Parathyroid adenoma (tissue), 2 donors: Measurements from ENCODE around the gene KIDINS220.

Experiments
- H2AFZ ChIP-seq: fragments of 300-600 bp; sonication (generic); one replicate; pipeline ENCODE4 v1.7.0; 2017; ENCODE audit warnings: antibody characterized with exemption, mild to moderate bottlenecking
- H3K27ac ChIP-seq: fragments of 300-600 bp; sonication (generic); one replicate; pipeline ENCODE4 v1.7.0; 2017
- H3K27me3 ChIP-seq: fragments of 300-600 bp; sonication (generic); one replicate; pipeline ENCODE4 v1.7.0; 2017; ENCODE audit warnings: low read length; ENCODE audit not compliant: control insufficient read depth, insufficient read depth
- H3K36me3 ChIP-seq: fragments of 300-600 bp; sonication (generic); one replicate; pipeline ENCODE4 v1.7.0; 2017; ENCODE audit warnings: low read length; ENCODE audit not compliant: control insufficient read depth, insufficient read depth
- H3K4me1 ChIP-seq: fragments of 300-600 bp; sonication (generic); one replicate; pipeline ENCODE4 v1.7.0; 2017; ENCODE audit warnings: control low read depth
- H3K4me2 ChIP-seq: fragments of 300-600 bp; sonication (generic); one replicate; pipeline ENCODE4 v1.7.0; 2017; ENCODE audit warnings: low read length
- H3K4me3 ChIP-seq: fragments of 300-600 bp; sonication (generic); one replicate; pipeline ENCODE4 v1.7.0; 2017; ENCODE audit warnings: low read depth, low read length
- H3K79me2 ChIP-seq: fragments of 300-600 bp; sonication (generic); one replicate; pipeline ENCODE4 v1.7.0; 2017; ENCODE audit warnings: control low read depth
- H3K9ac ChIP-seq: fragments of 300-600 bp; sonication (generic); one replicate; pipeline ENCODE4 v1.7.0; 2017; ENCODE audit warnings: mild to moderate bottlenecking
- H3K9me3 ChIP-seq: fragments of 300-600 bp; sonication (generic); one replicate; pipeline ENCODE4 v1.7.0; 2017; ENCODE audit warnings: low read length; ENCODE audit not compliant: control insufficient read depth
- TF ChIP-seq, protein P1 (sequence below): fragments of 300-600 bp; sonication (generic); IDR thresholded peaks from one replicate; pipeline ENCODE4 v1.7.0; 2017; ENCODE audit warnings: antibody characterized with exemption, mild to moderate bottlenecking
- donor health status: primary hyperparathyroidism.

Gene KIDINS220

DNA sequence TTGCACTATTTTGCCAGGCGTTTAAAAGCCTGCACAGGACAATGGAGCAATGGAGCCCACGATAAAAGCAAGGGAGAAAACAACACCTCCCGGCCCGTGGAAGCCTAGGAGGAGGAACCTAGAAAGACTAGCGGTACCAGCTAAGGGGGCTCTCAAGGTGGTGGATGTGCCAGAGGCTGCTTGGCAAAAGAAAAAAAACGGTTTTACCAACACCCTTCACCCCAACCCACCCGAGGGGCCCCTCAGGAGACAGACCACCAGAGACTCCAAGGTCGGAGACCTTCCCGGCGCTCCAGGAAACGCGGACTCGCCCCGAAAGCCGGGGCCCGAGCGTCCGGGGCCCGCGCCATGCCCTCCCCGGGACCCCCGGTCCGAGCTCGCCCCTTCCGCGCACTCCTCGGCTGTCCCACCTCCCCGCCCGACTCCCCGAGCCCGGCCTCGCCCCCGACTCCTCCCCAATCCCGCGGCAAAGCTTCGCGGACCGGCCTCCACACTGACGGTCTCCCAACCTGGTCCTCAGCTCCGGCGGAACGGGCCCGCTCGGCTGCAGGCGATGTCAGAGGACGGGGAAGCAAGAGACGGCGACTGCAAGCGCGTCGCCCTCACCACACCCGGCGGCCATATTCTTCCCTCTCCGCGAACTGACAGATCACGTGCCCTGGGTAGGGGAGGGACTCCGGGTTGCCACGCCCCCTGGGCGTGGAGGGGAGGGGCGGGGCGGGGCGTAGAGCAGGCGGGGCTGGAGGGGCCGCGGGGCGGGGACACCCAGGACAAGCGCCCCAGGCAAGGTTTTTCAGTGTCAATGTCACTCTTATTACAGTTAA, at the start of gene KIDINS220:
KIDINS220 (minus strand) TSS at position 643 of the 824 bp plus-strand sequence. CDS start 10,520 bp downstream, outside the sequence.
- H3K27ac ChIP-seq, result peak within 1 kb of the TSS; percentile 70
- peaks cover 7% of the 10 kb centered on the region for H3K4me1 ChIP-seq

DNA sequence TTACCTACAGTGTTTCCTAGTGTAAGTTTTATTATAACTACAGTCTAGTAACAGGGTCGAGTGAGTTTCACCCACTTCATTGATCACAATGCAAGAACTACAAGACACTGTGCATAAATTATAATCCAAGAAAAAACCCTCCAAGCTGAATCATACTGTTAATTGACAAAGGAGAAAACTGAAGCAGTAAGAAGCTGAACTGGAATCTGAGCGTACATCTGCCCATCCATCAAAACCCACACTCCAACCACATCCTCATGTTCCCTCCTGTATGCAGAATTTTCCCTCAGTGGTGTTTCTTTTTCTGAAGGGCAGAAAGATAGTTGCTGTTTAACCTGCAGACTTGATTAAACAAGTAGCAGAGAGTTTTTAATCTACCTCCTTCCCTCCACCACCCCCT, 49.5 kb upstream of the KIDINS220 start:
- TF ChIP-seq, protein P1, sequence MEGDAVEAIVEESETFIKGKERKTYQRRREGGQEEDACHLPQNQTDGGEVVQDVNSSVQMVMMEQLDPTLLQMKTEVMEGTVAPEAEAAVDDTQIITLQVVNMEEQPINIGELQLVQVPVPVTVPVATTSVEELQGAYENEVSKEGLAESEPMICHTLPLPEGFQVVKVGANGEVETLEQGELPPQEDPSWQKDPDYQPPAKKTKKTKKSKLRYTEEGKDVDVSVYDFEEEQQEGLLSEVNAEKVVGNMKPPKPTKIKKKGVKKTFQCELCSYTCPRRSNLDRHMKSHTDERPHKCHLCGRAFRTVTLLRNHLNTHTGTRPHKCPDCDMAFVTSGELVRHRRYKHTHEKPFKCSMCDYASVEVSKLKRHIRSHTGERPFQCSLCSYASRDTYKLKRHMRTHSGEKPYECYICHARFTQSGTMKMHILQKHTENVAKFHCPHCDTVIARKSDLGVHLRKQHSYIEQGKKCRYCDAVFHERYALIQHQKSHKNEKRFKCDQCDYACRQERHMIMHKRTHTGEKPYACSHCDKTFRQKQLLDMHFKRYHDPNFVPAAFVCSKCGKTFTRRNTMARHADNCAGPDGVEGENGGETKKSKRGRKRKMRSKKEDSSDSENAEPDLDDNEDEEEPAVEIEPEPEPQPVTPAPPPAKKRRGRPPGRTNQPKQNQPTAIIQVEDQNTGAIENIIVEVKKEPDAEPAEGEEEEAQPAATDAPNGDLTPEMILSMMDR, result no peak
- H2AFZ ChIP-seq, result no peak overlapping the region
- H3K79me2 ChIP-seq, result no peaks in the 10 kb centered on the region
- H3K4me2 ChIP-seq, result no peak overlapping the region
- no peaks in the 10 kb centered on the region for H3K4me1 ChIP-seq
- no peak overlapping the region for H3K9ac ChIP-seq
- no peaks in the 10 kb centered on the region for H3K27me3 ChIP-seq
- no peaks in the 10 kb centered on the region for H3K36me3 ChIP-seq
- H3K9me3 ChIP-seq, result no peaks in the 10 kb centered on the region
- H3K4me3 ChIP-seq, result no peak overlapping the region
- no peak overlapping the region for H3K27ac ChIP-seq

More for the DNA sequence above, at the start of gene KIDINS220:
- Histone ChIP-seq H3K4me3 (peak within 1 kb of the TSS; percentile 90), H3K36me3 (no peaks in the 10 kb centered on the region), H3K79me2 (peaks cover 31% of the 10 kb centered on the region), H2AFZ (peak within 1 kb of the TSS; percentile 94), H3K27me3 (no peaks in the 10 kb centered on the region), H3K9me3 (no peaks in the 10 kb centered on the region), H3K9ac (peak within 1 kb of the TSS; percentile 10), H3K4me2 (peak within 1 kb of the TSS; percentile 69)
- TF ChIP-seq, protein P1, result no peak

DNA sequence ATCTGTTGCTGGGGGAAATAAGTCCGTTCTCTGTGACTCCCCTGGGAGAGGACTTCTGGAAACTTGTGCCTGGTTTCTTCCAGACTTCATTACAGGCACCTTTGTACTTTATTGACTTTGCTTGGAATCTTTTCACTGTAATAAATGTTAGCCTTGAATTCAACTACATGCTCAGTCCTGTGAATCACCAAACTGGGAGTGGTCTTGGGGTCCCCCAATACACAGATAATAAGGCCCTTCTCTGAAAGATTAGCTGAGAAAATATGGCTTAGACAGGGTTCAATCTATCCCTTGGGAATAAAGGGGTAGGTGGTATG, 48.7 kb upstream of the KIDINS220 start:
- no peak overlapping the region for H3K4me3 ChIP-seq
- TF ChIP-seq, protein P1, result no peak
- H3K4me2 ChIP-seq, result no peak overlapping the region

DNA sequence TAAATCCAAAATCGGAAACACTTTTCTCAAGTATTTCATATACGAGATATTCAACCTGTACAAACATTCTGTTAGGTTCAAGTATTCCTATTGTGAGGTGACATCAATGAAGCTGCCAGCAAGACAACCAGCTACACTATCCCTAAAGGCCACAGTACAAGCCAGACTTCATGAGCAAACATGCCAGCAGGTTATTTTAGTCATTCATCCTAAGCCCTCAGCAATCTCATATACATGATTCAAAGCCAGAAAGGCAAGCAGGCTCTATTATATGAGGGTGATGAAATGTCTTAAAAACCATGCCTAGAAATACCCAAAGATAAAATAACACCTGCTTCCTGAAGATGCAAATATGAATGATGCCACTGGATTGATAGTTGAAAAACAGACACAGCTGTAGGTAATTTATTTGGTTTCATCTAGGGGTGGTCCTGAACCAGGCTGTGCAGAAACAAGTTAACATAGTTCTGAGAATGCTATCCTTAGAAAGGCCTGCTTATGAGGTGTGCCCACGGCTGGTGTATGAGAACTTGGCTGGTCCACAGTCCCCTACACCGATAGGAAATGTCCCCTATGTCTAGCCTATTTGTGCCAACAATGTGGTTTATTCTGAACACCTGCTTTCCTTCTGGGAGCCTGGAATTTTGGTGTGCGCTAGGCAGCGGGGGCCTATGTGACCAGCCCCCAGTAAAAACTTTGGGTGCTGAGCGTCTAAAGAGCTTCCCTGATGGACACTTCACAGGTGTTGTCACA, 48.2 kb upstream of the KIDINS220 start:
- no peak overlapping the region for H3K27ac ChIP-seq
- no peaks in the 10 kb centered on the region for H3K27me3 ChIP-seq
- no peak overlapping the region for H2AFZ ChIP-seq
- no peak overlapping the region for H3K4me2 ChIP-seq
- TF ChIP-seq, protein P1, result no peak
- H3K4me3 ChIP-seq, result no peak overlapping the region
- no peaks in the 10 kb centered on the region for H3K9me3 ChIP-seq
- H3K4me1 ChIP-seq, result no peaks in the 10 kb centered on the region
- H3K9ac ChIP-seq, result no peak overlapping the region
- H3K36me3 ChIP-seq, result no peaks in the 10 kb centered on the region
- no peaks in the 10 kb centered on the region for H3K79me2 ChIP-seq

More for the DNA sequence above, 48.7 kb upstream of the KIDINS220 start:
- Histone ChIP-seq H3K9ac (no peak overlapping the region), H3K79me2 (no peaks in the 10 kb centered on the region), H3K36me3 (no peaks in the 10 kb centered on the region), H3K9me3 (no peaks in the 10 kb centered on the region), H3K27ac (no peak overlapping the region), H2AFZ (no peak overlapping the region), H3K4me1 (no peaks in the 10 kb centered on the region), H3K27me3 (no peaks in the 10 kb centered on the region)
